Measurements from ENCODE around the gene CARD9.
A peak's percentile ranks its signal among the peaks of the same experiment; 100 is the strongest.

CARD9 gene

DNA sequence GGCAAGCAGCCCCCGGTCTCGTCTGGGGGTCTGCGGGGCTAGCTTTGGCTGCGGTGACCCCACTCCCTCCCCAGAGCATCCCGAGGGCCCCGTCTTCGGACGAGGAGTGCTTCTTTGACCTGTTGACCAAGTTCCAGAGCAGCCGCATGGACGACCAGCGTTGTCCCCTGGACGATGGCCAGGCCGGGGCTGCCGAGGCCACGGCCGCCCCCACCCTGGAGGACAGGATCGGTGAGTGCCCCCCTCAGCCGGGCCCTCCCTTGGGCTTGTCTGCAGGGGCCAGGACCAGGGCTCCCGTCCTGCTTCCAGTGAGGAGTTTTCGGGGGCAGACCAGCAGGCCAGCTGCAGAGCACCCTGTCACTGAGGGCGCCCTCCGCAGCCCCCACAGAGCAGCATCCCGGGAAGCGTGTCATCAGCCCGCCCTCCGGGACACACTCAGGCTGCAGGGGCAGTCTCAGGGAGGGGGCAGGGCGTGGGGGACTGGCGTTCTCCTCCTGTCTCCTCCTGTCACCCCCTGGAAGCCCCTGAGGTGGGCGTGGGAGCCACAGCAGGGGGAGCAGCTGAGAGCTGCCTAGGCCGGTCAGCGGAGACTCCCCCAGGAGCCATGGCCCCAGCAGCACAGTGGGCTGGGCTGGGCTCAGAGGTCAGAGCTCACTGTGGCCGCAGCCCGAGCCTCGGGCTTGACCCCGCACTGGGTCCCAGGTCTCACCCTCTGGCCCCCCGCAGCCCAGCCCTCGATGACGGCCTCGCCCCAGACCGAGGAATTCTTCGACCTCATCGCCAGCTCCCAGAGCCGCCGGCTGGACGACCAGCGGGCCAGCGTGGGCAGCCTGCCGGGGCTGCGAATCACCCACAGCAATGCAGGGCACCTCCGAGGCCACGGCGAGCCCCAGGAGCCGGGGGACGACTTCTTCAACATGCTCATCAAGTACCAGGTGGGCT is 17.6 kb downstream of the CARD9 start (continued):
- no peak for TF ChIP-seq ZNF580 (tag by site-specific recombination; IDR thresholded peaks at IDR 0.05)
- no peak for TF ChIP-seq KLF1 (tag by site-specific recombination; IDR thresholded peaks at IDR 0.05)
- TF ChIP-seq ZNF776 (tag by site-specific recombination; IDR thresholded peaks at IDR 0.05; ENCODE audit: borderline replicate concordance) = no peak
- TF ChIP-seq, protein P1, sequence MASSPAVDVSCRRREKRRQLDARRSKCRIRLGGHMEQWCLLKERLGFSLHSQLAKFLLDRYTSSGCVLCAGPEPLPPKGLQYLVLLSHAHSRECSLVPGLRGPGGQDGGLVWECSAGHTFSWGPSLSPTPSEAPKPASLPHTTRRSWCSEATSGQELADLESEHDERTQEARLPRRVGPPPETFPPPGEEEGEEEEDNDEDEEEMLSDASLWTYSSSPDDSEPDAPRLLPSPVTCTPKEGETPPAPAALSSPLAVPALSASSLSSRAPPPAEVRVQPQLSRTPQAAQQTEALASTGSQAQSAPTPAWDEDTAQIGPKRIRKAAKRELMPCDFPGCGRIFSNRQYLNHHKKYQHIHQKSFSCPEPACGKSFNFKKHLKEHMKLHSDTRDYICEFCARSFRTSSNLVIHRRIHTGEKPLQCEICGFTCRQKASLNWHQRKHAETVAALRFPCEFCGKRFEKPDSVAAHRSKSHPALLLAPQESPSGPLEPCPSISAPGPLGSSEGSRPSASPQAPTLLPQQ (tag by site-specific recombination; IDR thresholded peaks at IDR 0.05) = no peak
- TF ChIP-seq, protein P2, sequence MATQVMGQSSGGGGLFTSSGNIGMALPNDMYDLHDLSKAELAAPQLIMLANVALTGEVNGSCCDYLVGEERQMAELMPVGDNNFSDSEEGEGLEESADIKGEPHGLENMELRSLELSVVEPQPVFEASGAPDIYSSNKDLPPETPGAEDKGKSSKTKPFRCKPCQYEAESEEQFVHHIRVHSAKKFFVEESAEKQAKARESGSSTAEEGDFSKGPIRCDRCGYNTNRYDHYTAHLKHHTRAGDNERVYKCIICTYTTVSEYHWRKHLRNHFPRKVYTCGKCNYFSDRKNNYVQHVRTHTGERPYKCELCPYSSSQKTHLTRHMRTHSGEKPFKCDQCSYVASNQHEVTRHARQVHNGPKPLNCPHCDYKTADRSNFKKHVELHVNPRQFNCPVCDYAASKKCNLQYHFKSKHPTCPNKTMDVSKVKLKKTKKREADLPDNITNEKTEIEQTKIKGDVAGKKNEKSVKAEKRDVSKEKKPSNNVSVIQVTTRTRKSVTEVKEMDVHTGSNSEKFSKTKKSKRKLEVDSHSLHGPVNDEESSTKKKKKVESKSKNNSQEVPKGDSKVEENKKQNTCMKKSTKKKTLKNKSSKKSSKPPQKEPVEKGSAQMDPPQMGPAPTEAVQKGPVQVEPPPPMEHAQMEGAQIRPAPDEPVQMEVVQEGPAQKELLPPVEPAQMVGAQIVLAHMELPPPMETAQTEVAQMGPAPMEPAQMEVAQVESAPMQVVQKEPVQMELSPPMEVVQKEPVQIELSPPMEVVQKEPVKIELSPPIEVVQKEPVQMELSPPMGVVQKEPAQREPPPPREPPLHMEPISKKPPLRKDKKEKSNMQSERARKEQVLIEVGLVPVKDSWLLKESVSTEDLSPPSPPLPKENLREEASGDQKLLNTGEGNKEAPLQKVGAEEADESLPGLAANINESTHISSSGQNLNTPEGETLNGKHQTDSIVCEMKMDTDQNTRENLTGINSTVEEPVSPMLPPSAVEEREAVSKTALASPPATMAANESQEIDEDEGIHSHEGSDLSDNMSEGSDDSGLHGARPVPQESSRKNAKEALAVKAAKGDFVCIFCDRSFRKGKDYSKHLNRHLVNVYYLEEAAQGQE (tag by site-specific recombination; IDR thresholded peaks at IDR 0.05) = no peak
- no peak for TF ChIP-seq TCF7L2 (IDR thresholded peaks at IDR 0.05; ENCODE audit: borderline replicate concordance, low read depth, low read length)
- TF ChIP-seq ZNF184 (tag by site-specific recombination; IDR thresholded peaks at IDR 0.05) = no peak
- no peak for TF ChIP-seq ZNF777 (tag by site-specific recombination; IDR thresholded peaks at IDR 0.05; ENCODE audit: borderline replicate concordance)
- no peak for TF ChIP-seq PBX3 (CRISPR knock-in tag; IDR thresholded peaks at IDR 0.05)
- peak; percentile 20; the same call in 1 of the 2 replicates for TF ChIP-seq PATZ1 (tag by site-specific recombination; IDR thresholded peaks at IDR 0.05)
- no peak for TF ChIP-seq ZNF530 (tag by site-specific recombination; IDR thresholded peaks at IDR 0.05; ENCODE audit: low read depth)
- no peak for TF ChIP-seq ZNF548 (tag by site-specific recombination; IDR thresholded peaks at IDR 0.05)
- no peak for TF ChIP-seq ZNF707 (tag by site-specific recombination; IDR thresholded peaks at IDR 0.05)
- no peak for TF ChIP-seq KLF16 (tag by site-specific recombination; IDR thresholded peaks at IDR 0.05)
- no peak for TF ChIP-seq ZNF211 (tag by site-specific recombination; IDR thresholded peaks at IDR 0.05; ENCODE audit: low read depth)
- no peak for TF ChIP-seq ZNF10 (tag by site-specific recombination; IDR thresholded peaks at IDR 0.05)
- TF ChIP-seq ZBTB1 (tag by site-specific recombination; IDR thresholded peaks at IDR 0.05) = no peak
- no peak for TF ChIP-seq ZNF146 (tag by site-specific recombination; IDR thresholded peaks at IDR 0.05)
- TF ChIP-seq ZNF645 (tag by site-specific recombination; IDR thresholded peaks at IDR 0.05) = no peak
- TF ChIP-seq ZNF747 (tag by site-specific recombination; IDR thresholded peaks at IDR 0.05) = no peak
- no peak for TF ChIP-seq ZNF280D (tag by site-specific recombination; IDR thresholded peaks at IDR 0.05)
- no peak for TF ChIP-seq ZNF19 (tag by site-specific recombination; IDR thresholded peaks at IDR 0.05; ENCODE audit: low read depth)
- no peak for TF ChIP-seq ZNF664 (tag by site-specific recombination; IDR thresholded peaks at IDR 0.05)
- no peak for TF ChIP-seq ZNF513 (tag by site-specific recombination; IDR thresholded peaks at IDR 0.05)

All from HEK293 (cell line).